H1 (cell line): ENCODE measurements around the gene PARD6A.

Experiments
- BRCA1 ChIP-seq: IDR thresholded peaks from 2 replicates; pipeline ENCODE4 v1.6.1; 2012; ENCODE audit warnings: low read depth, low read length, improper control_type of control experiment
- CHD2 ChIP-seq: IDR thresholded peaks from 2 replicates; pipeline ENCODE4 v1.6.1; 2012; ENCODE audit warnings: low read length, improper control_type of control experiment
- EZH2 ChIP-seq: fragments of 200-600 bp; sonication (generic); IDR thresholded peaks from 2 replicates; pipeline ENCODE4 v1.7.1; 2012; ENCODE audit warnings: low read depth, mild to moderate bottlenecking, moderate library complexity, low read length, inconsistent platforms; ENCODE audit not compliant: severe bottlenecking
- GABPA ChIP-seq: IDR thresholded peaks from 2 replicates; pipeline ENCODE4 v1.6.1; 2011; ENCODE audit warnings: mild to moderate bottlenecking, low read length, moderate library complexity, borderline replicate concordance; ENCODE audit not compliant: insufficient read depth
- HDAC2 ChIP-seq, 2 experiments: fragments of 300-600 bp in 1 of 2; sonication (generic) in 1 of 2; IDR thresholded peaks; 2 replicates each; pipeline ENCODE4 v1.6.1; 2011 to 2012; ENCODE audit warnings: low read depth in 2 of 2, low read length in 2 of 2, mild to moderate bottlenecking in 2 of 2, moderate library complexity in 2 of 2, borderline replicate concordance in 1 of 2, inconsistent platforms in 1 of 2
- JUND ChIP-seq: IDR thresholded peaks from 2 replicates; pipeline ENCODE4 v1.6.1; 2011; ENCODE audit warnings: mild to moderate bottlenecking, improper control_type of control experiment, low read length
- MAFK ChIP-seq: IDR thresholded peaks from 2 replicates; pipeline ENCODE4 v1.6.1; 2012; ENCODE audit warnings: low read depth, mild to moderate bottlenecking, improper control_type of control experiment, low read length
- POLR2A ChIP-seq, 2 experiments: IDR thresholded peaks; 1 replicate in 1 of 2; 2 replicates in 1 of 2; pipeline ENCODE4 v1.6.1; 2011; ENCODE audit warnings: low read depth in 2 of 2, low read length in 2 of 2, mild to moderate bottlenecking in 2 of 2; ENCODE audit errors: control extremely low read depth in 1 of 2
- POLR2AphosphoS5 ChIP-seq: IDR thresholded peaks from 2 replicates; pipeline ENCODE4 v1.6.1; 2011; ENCODE audit warnings: low read depth, low read length
- RNF2 ChIP-seq: fragments of 200-900, 300-1000 bp; sonication (generic); IDR thresholded peaks from 2 replicates; pipeline ENCODE4 v1.7.1; 2016; ENCODE audit warnings: borderline replicate concordance, low read depth, mild to moderate bottlenecking, antibody characterized with exemption, low read length; ENCODE audit not compliant: poor library complexity, severe bottlenecking; ENCODE audit errors: missing control alignments
- SP2 ChIP-seq: IDR thresholded peaks from 2 replicates; pipeline ENCODE4 v1.6.1; 2012; ENCODE audit warnings: mild to moderate bottlenecking, low read length, inconsistent platforms
- TF ChIP-seq, protein P1 (sequence below), 3 experiments: IDR thresholded peaks; 1 replicate in 2 of 3; 2 replicates in 1 of 3; pipeline versions ENCODE4 v1.5.1 to v1.6.1; 2011; ENCODE audit warnings: low read length in 3 of 3, mild to moderate bottlenecking in 3 of 3, inconsistent platforms in 2 of 3, low read depth in 1 of 3, moderate library complexity in 1 of 3; ENCODE audit not compliant: insufficient read depth in 1 of 3; ENCODE audit errors: control extremely low read depth in 1 of 3
- TF ChIP-seq, protein P2 (sequence below): IDR thresholded peaks from 2 replicates; pipeline ENCODE4 v1.6.1; 2011; ENCODE audit warnings: low read depth, mild to moderate bottlenecking, low read length; ENCODE audit not compliant: insufficient read depth

DNA sequence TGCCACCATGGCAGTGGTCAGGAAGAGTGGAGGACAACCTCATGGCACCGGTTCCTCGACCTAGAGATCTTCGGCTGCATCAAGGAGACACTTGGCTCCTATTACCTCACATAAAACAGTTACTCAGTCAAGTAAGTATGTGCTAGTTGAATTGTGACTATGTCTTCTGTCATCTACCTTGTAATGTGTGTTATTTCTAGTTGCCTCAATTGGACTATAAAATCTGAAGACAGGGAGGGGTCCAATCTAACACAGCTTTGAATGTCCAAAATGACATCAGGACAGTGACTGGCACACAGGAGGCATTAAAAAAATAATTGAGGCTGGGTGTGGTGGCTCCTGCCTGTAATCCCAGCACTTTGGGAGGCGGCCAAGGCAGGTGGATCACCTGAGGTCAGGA is 23.0 kb downstream of the PARD6A start:
- TF ChIP-seq, protein P1, sequence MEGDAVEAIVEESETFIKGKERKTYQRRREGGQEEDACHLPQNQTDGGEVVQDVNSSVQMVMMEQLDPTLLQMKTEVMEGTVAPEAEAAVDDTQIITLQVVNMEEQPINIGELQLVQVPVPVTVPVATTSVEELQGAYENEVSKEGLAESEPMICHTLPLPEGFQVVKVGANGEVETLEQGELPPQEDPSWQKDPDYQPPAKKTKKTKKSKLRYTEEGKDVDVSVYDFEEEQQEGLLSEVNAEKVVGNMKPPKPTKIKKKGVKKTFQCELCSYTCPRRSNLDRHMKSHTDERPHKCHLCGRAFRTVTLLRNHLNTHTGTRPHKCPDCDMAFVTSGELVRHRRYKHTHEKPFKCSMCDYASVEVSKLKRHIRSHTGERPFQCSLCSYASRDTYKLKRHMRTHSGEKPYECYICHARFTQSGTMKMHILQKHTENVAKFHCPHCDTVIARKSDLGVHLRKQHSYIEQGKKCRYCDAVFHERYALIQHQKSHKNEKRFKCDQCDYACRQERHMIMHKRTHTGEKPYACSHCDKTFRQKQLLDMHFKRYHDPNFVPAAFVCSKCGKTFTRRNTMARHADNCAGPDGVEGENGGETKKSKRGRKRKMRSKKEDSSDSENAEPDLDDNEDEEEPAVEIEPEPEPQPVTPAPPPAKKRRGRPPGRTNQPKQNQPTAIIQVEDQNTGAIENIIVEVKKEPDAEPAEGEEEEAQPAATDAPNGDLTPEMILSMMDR (IDR thresholded peaks at IDR 0.05; ENCODE audit: control extremely low read depth in 1 of 3, insufficient read depth in 1 of 3, low read depth in 1 of 3, low read length in 3 of 3) = no peak
- TF ChIP-seq POLR2A (IDR thresholded peaks at IDR 0.05; ENCODE audit: control extremely low read depth in 1 of 2, low read depth in 2 of 2, low read length in 2 of 2) (no peak), JUND (no peak), EZH2 (no peak), BRCA1 (no peak), GABPA (no peak), HDAC2 (IDR thresholded peaks at IDR 0.05; ENCODE audit: borderline replicate concordance in 1 of 2, low read depth in 2 of 2, low read length in 2 of 2) (no peak), SP2 (no peak), CHD2 (no peak), RNF2 (no peak), POLR2AphosphoS5 (no peak), MAFK (no peak)
- TF ChIP-seq, protein P2, sequence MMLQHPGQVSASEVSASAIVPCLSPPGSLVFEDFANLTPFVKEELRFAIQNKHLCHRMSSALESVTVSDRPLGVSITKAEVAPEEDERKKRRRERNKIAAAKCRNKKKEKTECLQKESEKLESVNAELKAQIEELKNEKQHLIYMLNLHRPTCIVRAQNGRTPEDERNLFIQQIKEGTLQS = no peak
